CD4-positive, alpha-beta T cell treated with Interferon gamma for 1 hour (primary cell): ENCODE data around the gene PGGHG.

ENCODE experiments used
- DNase-seq: peaks from one replicate; pipeline ENCODE4 v3.0.0-alpha.2; 2020

Gene PGGHG

DNA sequence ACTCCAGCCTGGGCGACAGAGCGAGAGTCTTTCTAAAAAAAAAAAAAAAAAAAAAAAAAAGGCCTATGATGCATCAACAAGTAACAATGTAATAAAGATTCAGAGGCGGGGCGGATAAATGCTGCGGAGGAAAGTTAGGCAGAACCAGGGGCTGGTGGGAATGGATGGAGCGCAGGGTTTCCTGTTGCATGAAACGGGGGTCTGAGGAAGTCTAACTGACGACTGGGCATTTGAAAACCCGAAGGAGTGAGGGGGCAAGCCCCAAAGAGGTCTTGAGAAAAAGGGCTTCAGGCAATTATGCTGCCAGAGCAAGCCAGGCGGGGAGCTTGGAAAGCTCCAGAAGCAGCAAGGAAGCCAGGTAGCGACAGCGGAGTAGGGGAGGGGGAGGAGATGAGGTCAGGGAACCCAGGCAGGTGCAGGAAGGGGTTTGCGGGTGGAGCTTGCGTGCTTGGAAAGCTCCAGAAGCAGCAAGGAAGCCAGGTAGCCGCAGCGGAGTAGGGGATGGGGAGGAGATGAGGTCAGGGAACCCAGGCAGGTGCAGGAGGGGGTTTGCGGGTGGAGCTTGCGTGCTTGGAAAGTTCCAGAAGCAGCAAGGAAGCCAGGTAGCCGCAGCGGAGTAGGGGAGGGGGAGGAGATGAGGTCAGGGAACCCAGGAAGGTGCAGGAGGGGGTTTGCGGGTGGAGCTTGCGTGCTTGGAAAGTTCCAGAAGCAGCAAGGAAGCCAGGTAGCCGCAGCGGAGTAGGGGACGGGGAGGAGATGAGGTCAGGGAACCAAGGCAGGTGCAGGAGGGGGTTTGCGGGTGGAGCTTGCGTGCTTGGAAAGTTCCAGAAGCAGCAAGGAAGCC, 1.7 kb upstream of the PGGHG start:
- peak; percentile 82 for DNase-seq

DNA sequence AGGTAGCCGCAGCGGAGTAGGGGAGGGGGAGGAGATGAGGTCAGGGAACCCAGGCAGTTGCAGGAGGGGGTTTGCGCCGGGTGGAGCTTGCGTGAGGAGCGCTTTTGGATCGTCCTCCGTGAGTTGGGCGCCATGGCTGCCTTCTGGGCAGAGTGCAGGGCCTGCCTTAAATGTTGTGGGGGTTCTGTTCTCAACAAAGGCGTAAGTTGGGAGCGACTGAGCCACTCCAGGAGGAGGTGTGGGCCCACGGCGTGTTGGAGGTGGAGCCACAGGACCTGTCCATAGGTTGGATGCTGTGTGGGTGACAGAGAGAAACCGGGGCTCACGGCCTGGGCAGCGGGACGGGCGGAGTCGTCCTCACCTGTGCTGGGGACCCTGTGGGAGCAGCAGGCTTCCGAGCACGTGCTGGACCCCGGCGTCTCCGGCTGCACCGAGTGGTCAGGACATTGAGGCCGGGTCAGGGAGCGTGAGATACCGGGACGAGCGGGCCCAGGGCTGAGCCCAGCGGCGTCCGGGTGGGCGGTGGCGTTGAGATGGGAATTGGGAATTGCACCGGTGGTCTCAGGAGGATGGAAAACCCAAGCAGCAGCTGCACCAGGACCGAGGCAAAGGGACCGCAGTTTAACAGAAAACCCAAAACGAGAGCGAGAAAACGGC, 977 bp upstream of the PGGHG start:
- DNase-seq: no peak

DNA sequence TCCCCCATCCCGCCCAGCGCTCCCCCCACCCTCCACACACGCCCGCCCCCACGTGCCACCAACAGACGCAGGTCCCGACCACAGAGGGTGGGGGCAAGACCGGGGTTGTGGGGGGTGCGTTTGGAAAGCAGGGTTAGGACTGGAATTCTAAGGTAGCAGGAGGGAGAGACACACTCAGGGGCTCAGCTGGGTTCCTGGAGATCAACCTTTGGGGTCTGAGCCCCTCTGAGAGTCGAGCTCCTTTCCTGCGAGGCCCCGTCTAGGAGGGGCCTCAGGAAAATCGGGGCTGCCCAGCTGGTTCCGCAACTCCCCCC, 429 bp downstream of the PGGHG start:
- DNase-seq: no peak

DNA sequence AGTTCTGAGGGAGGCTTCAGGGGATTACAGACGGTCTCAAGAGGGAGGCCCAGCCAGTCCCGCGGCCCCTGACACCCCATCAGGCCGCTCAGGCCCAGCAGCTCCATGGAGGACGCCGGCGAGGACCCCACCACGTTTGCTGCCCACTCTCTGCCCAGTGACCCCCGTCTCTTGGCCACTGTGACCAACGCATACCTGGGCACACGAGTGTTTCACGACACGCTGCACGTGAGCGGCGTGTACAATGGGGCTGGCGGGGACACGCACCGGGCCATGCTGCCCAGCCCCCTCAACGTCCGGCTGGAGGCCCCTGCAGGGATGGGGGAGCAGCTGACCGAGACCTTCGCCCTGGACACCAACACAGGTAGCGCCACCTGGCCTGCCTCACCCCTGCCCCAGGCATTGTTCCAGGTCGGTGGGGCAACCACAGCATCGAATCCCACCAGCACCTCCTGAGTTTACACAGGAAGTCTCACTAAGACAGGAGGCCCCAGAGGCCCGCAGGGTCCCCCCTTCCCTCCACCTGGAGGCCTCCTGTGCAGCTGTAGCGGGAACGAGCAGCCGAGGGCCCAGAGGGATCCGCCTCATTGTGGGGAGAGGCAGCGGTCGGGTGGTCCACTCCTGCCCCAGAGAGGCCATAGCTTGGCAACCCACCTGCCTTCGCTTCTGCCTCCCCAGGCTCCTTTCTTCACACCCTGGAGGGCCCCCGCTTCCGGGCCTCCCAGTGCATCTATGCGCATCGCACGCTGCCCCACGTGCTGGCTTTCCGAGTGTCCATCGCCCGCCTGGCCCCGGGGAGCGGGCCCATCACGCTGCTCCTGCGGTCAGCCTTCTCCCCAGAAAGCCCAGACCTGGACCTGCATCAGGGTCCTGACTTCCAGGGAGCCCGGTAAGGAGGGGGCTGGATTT, 1.0 kb downstream of the PGGHG start:
- DNase-seq: no peak

DNA sequence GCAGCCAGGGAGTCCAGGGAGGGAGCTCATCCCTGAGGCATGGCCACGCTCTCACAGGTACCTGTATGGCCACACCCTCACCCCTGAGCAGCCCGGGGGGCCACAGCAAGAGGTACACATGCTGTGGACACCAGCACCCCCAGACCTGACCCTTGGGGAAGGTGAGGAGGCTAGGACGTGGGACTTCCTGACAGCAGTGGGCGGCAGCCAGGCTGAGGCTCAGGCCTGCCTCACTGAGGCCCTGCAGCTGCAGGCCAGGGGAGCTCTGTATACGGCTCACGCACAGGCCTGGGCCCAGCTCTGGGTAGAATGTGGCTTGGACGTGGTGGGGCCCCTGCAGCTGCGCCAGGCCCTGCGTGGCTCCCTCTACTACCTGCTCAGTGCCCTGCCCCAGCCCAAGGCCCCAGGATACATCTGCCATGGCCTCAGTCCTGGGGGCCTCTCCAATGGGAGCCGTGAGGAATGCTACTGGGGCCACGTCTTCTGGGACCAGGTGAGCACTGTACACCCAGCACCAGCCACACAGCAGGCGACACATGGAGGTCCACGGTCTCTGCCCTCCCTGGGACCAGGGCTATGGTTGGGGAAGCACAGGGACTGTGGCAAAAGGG, 1.8 kb downstream of the PGGHG start:
- DNase-seq: no peak

DNA sequence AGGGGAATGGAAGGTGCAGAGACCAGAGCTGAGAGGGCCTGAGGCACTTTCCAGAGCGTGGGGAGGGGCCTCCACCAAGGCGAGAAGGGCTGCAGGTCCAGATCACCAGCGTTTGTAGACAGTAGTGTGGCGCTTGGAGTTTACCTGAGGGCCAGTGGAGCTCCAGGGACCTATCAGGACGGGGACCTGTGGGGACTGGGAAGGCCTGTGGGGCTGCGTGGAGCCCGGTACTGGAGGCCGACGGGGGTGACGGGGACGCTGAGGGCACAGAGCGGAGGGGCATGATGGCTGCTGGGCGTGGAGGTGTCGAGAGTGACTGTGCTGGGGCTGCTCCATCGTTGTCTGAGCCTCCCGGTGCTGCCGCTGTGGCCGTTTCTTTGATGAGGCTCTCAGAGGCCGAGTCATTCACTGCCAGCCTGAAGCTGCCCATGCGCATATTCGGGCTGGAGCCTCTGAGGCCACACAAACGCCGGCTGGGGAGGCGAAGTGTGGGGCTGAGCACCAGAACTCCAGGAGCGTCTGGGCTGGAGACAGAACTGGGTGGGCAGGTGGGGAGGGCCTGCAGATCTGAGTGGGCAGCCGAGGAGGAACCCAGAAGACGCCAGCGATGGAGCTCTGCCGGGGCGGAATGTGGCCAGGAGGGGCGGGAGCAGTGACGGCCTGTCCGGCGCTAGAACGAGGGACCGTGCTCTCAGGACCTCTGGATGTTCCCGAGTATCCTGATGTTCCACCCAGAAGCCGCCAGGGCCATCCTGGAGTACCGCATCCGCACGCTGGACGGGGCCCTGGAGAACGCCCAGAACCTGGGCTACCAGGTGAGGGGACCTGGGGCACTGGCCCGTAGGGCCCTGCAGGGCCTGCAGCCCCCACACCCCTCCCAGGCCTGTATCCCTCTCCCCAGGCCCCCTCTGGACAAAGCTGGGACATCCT, 2.6 kb downstream of the PGGHG start:
- DNase-seq: no peak

DNA sequence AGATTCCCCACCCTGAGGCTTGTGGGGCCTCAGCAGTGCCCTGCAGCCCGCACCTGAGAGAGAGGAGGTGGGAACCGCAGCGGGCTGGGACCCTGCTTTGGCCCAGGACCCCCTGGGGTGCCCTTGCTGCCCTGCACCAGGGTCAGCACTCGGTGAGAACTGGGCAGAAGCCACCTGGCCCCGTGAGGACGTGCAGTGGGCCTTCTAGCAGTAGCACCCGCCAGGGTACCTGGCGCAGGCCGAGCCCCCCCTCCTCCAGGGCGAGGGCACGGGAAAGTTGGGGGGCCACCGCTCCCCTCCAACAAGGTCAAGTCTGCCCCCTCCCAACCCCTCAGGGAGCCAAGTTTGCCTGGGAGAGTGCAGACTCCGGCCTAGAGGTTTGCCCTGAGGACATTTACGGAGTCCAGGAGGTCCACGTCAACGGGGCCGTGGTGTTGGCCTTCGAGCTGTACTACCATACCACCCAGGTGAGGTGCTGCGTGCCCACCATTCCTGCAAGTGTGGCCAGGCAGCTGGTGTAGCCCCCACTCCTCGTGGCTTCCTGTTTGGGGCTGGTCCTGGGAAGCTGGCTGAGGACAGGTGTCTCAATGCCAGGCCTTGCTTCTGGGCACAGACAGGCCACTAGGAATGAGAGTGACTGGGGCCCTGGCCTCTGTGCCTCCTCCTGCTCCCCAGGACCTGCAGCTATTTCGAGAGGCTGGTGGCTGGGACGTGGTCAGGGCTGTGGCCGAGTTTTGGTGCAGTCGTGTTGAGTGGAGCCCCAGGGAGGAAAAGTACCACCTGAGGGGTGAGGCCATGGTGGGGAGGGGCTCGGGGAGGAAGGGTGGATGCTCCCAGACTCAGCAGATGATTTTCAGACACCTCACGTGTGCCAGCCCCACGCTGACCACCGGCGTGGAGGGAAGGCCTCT, 3.5 kb downstream of the PGGHG start:
- no peak for DNase-seq

DNA sequence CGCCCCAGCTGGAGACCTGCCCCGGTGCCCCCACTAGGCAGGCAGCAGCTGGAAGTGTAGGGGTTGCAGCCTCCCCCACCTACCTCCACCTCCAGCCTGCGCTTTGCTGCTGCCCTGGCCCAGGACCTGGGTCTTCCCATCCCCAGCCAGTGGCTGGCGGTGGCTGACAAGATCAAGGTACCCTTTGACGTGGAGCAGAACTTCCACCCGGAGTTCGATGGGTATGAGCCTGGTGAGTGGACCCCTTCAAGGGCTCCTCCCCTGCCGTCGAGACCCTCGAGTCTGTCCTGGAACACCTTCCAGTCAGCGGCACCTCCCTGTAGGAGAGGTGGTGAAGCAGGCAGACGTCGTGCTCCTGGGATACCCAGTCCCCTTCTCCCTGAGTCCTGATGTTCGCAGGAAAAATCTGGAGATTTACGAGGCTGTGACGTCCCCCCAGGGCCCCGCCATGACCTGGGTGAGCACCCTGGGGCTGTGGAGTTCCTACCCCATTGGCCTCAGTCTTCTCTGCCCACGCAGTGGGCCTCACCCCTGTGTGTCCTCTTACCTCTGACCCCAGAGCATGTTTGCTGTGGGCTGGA, 4.4 kb downstream of the PGGHG start:
- no peak for DNase-seq

DNA sequence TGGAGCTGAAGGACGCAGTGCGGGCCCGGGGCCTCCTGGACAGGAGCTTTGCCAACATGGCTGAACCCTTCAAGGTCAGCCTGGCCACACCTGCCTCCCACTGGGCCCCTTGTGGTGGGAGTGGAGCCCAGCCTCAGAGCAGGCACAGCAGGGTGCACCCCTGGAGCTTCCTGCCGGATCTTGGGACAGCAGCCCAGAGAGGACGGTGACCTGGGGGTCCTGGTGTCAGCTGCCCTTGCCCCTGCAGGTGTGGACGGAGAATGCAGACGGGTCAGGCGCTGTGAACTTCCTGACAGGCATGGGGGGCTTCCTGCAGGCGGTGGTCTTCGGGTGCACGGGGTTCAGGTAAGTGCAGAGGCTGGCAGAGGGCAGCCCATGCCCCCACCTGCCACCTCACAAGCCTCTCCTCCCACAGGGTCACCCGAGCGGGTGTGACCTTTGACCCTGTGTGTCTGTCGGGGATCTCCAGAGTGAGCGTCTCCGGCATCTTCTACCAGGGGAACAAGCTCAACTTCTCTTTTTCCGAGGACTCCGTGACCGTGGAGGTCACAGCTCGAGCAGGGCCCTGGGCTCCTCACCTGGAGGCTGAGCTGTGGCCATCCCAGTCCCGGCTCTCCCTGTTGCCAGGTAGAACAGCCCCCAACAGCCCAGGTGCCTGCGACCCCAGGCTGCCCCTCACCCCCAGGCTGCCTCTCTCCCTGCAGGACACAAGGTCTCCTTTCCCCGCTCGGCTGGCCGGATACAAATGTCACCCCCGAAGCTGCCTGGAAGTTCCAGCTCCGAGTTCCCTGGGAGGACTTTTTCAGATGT, 5.1 kb downstream of the PGGHG start:
- no peak for DNase-seq

DNA sequence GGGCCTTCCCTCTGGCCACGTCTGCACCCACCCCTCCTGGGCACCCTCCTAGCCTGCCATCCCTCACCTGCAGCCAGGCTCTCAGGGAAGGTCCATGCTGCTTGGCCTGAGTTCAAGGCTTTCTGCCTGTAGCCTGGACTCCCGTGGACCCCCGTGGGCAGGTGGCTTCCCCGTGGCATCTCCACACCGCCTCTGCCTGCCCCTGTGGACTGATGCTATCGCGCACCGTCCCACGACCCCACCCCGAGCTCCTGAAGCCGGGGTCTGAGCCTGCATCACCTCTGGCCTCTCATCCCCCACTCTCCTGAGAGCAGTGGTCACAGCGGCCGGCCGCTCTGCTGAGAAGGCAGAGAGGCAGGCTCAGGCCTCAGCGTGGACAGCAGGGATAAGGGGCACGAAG, 5.9 kb downstream of the PGGHG start:
- no peak for DNase-seq

DNA sequence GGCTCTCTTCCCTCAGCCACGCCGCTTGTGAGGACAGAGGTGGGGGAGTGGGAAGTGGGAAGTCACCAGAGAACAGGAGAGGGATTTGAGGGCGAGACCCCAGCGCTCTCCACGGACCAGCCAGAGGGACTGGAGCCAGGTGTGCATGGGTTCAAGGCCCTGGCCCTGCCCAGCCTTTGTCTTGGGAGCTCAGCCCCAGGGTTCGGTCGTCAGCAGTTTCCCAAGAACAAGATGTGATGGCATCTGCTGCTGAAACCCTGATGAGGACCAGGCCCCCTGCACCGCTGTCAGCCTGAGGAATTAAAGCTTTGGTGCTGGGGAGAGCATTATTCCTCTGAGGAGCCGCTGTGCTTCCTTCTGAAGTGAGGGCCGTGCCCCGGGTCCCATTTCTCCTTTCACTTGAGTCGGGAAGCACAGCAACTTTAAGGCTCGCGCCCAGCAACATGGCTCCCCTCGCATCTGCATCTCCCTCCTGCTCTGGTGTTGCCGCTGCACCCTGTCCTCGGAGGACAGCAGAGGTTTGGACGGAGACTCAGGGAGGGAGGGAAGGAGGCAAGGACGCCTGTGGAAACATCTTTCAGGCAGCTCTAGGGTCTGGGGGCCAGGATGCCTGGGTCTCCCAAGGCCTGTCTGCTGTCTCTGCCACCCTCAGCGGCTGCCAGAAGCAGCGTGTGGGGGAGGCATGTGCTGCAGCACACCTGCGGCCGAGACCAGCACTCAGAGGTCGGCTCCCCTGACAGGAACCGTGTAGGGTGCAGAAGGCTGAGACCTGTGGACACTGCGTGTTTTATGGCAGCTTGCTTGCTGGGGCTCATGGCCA, 6.6 kb downstream of the PGGHG start:
- no peak for DNase-seq

DNA sequence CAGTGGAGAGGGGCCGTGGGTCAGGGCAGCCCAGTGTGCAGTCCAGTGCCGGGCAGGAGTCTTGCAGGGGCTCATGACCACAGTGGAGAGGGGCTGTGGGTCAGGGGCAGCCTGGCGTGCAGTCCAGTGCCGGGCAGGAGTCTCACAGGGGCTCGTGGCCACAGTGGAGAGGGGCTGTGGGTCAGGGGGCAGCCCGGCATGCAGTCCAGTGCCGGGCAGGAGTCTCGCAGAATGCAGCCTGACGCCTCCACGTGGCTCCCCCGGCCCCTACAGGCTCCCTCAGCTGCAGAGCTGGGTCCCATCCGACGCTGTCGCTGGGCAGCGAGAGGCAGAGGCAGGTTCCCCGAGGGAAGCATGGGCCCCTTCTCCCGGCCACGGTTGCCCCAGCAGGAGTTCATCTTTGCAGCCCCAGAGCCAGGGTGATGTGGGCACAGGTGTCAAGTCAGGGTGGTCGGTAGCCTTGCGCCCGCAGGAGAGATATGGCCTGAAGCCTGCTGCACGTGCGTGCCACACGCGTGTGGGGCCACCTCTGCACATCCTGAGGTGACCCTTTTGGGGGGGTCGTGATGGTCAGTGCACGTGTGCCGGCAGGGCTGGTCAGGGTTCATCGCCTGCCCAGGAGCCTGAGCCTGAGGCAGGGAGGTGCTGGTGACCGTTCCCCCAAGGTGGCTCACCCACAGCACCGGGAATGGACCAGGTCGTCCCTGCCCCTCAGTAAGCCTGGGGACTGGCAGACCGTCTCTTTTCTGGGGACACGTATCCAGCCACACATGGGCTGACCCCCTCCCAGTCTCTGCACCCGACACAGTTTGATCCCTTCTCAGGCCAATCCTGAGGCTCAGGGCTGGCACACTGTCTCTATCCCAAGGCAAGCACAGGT, 7.5 kb downstream of the PGGHG start:
- DNase-seq: no peak

DNA sequence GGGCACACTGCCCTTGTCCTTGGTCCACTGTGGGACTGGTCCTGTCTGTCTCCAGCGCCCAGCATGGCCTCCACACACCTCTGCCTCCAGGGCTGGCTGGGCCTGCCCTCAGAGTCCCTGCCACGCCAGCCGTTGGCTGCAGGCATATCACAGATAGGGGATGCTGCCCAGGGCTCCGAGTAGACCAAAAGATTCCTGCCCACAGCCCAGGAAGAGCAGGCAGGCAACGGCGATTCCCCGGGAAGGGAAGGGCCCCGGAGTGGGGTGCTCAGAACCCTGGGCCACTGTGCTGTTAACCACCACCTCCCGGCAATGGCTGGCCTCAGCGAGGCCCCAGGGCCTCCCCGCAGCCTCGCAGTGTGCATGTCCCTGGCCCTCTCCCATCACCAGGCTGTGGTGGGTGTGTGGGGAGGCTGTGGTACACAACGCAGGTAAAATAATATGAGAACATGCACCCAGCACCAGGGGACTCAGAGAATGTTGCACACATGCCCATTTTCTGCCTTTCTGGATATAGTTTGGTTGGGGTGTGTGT, 8.2 kb downstream of the PGGHG start:
- DNase-seq: no peak

DNA sequence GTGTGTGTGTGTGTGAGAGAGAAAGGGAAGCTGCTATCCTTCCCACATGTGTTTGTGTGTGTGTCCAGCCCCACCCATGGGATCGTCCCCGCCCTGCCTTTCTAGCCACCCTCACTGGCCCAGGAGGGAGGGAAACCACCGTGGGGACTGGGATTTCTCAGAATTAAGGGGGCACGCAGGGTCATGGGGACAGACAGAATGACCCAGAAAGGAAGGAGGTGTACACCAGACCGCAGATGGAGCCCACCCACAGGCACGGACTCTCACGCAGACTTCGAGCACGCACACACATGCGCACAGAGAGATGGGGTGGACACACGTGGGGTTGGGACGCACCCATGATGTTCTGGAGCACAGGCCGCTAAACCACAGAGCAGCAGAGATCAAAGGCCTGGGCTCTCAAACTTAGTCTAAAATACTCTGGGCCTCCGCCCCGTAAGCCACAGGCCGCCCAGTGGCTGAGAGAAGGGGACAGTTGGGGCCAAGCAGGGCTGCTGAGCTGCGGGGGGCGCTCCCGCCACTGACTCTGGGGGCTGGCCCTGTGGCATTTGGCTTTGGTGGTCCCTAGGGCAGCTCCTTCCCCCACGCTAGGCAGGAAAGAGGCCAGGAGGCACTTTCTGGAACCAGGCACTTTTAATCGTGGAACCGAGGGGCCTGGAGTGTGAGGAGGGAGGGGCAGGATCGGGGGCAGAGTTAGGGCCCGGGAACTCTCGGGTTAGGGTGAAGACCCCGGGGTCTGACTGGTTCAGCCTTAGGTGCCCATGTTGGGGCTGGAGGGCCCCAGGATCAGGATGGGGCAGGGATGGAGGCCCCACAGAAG, 8.9 kb downstream of the PGGHG start:
- DNase-seq: peak; percentile 47

DNA sequence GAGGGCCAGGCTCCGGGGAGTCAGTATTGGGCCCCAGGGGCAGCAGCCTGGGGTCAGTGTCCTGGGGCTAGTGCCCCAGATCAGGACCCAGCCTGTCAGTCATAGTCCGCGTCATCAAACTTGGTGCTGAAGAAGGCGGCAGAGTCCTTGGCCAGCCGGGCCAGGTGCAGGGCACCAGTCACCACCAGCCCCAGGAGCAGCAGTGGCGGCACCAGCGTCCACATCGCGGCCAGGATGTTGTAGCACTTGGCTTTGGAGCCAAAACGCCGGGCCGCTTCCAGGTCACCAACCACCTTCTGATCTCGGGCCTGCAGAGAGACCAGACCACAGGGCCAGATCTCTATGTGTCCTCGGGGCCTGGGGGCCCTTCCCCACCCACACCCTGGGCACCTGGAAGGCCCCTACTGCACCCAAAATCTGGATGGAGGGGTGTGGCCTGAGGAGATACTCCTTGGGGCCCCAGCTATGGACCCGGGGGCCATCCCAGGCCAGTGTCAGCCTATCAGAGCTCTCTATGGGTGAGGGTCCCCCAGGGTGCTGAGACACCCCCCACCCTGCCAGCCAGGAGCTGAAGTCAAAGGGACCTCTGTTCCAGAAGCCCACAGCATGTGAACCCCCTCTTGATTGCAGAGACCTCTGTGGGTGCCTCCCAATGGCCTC, 9.6 kb downstream of the PGGHG start:
- no peak for DNase-seq
